GM12878 (cell line): ENCODE measurements around the gene C16orf92. TPM values are rescaled to one million over a fixed set of nuclear protein-coding genes. Genes with fewer than 3 reads are reported as not detected.

Experiments
- CREB1 ChIP-seq: IDR thresholded peaks from 2 replicates; pipeline ENCODE4 v1.6.1; 2012; ENCODE audit warnings: low read depth, mild to moderate bottlenecking, inconsistent platforms
- E2F4 ChIP-seq: IDR thresholded peaks from 2 replicates; pipeline ENCODE4 v1.6.1; 2012; ENCODE audit warnings: low read depth, low read length, improper control_type of control experiment
- EED ChIP-seq: sonication (generic); IDR thresholded peaks from 2 replicates; pipeline ENCODE4 v1.6.1; 2016; ENCODE audit warnings: antibody characterized with exemption, low read depth
- EZH2 ChIP-seq: IDR thresholded peaks from 2 replicates; pipeline ENCODE4 v1.6.1; 2012; ENCODE audit warnings: low read depth, mild to moderate bottlenecking, control low read depth, inconsistent platforms, low read length, borderline replicate concordance; ENCODE audit not compliant: control insufficient read depth
- MEF2A ChIP-seq: IDR thresholded peaks from 2 replicates; pipeline ENCODE4 v1.6.1; 2011; ENCODE audit warnings: low read depth, mild to moderate bottlenecking, low read length, moderate library complexity; ENCODE audit not compliant: insufficient read depth
- NR2F1 ChIP-seq: fragments of 450-650 bp; conservative IDR thresholded peaks from 2 replicates; pipeline ENCODE4 v1.6.1; 2017; ENCODE audit warnings: mild to moderate bottlenecking
- PAX8 ChIP-seq: fragments of 450-650 bp; IDR thresholded peaks from 2 replicates; pipeline ENCODE4 v1.6.1; 2017; ENCODE audit warnings: mild to moderate bottlenecking, moderate library complexity
- SPI1 ChIP-seq: IDR thresholded peaks from 2 replicates; pipeline ENCODE4 v1.6.1; 2011; ENCODE audit warnings: low read depth, mild to moderate bottlenecking, low read length, moderate library complexity, borderline replicate concordance; ENCODE audit not compliant: insufficient read depth
- USF1 ChIP-seq: IDR thresholded peaks from 2 replicates; pipeline ENCODE4 v1.6.1; 2011; ENCODE audit warnings: borderline replicate concordance, low read depth, mild to moderate bottlenecking, moderate library complexity, mixed read lengths, low read length; ENCODE audit not compliant: insufficient read depth; ENCODE audit errors: extremely low read length
- WRNIP1 ChIP-seq: IDR thresholded peaks from 2 replicates; pipeline ENCODE4 v1.6.1; 2011; ENCODE audit warnings: low read depth, low read length, improper control_type of control experiment, borderline replicate concordance
- ZNF207 ChIP-seq: fragments of 450-650 bp; IDR thresholded peaks from 2 replicates; pipeline ENCODE4 v1.6.1; 2014; ENCODE audit warnings: antibody characterized with exemption, mild to moderate bottlenecking, borderline replicate concordance
- ZNF687 ChIP-seq: fragments of 450-650 bp; IDR thresholded peaks from 2 replicates; pipeline ENCODE4 v1.6.1; 2017; ENCODE audit warnings: mild to moderate bottlenecking, moderate library complexity
- ZZZ3 ChIP-seq: IDR thresholded peaks from 2 replicates; pipeline ENCODE4 v1.6.1; 2011; ENCODE audit warnings: low read depth; ENCODE audit not compliant: control insufficient read depth, insufficient read length
- polyA plus RNA-seq, 11 experiments: library from polyadenylated mRNA; depleted of rRNA in 4 of 11; unstranded in 6 of 11; stranded (reverse) in 5 of 11; fragments of >200 nt; fragmentation: Nextera tagmentation in 4 of 11; fragmentation: Illumina TruSeq in 1 of 11; extraction: Ambion mirVana in 4 of 11; extraction: Trizol in 1 of 11; gene quantifications; 1 replicate in 1 of 11; 2 replicates in 10 of 11; pipeline versions ENCODE4 v1.2.1 to v1.2.3, GENCODE V29; 2011 to 2016; ENCODE audit warnings: inconsistent platforms in 2 of 11, missing spikeins in 2 of 11, low read depth in 1 of 11
- total RNA-seq, 4 experiments: library from RNA; depleted of rRNA in 3 of 4; stranded (reverse); fragments of >200 nt in 3 of 4; fragmentation: Illumina TruSeq in 1 of 4; extraction: Trizol in 1 of 4; gene quantifications; 2 replicates each; pipeline versions ENCODE4 v1.2.1 to v1.2.3, GENCODE V29; 2013 to 2021
- TF ChIP-seq, protein P1 (sequence below): fragments of 150-350 bp; IDR thresholded peaks from 2 replicates; pipeline ENCODE4 v1.6.1; 2014; ENCODE audit warnings: mild to moderate bottlenecking, low read depth, low read length
- TF ChIP-seq, protein P2 (sequence below): fragments of 450-650 bp; IDR thresholded peaks from 2 replicates; pipeline ENCODE4 v1.6.1; 2018; ENCODE audit warnings: borderline replicate concordance, mild to moderate bottlenecking; ENCODE audit not compliant: partially characterized antibody
- TF ChIP-seq, protein P3 (sequence below): fragments of 450-650 bp; IDR thresholded peaks from 2 replicates; pipeline ENCODE4 v1.6.1; 2016; ENCODE audit warnings: mild to moderate bottlenecking

C16orf92 gene
- total and polyA plus RNA-seq, 10 of the 15 experiments (the other 5 are each of a cell fraction or from before 2014, with no cell fraction given) = not detected

- no peak for TF ChIP-seq WRNIP1
- no peak for TF ChIP-seq MEF2A
- TF ChIP-seq, protein P1, sequence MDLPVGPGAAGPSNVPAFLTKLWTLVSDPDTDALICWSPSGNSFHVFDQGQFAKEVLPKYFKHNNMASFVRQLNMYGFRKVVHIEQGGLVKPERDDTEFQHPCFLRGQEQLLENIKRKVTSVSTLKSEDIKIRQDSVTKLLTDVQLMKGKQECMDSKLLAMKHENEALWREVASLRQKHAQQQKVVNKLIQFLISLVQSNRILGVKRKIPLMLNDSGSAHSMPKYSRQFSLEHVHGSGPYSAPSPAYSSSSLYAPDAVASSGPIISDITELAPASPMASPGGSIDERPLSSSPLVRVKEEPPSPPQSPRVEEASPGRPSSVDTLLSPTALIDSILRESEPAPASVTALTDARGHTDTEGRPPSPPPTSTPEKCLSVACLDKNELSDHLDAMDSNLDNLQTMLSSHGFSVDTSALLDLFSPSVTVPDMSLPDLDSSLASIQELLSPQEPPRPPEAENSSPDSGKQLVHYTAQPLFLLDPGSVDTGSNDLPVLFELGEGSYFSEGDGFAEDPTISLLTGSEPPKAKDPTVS = no peak
- TF ChIP-seq E2F4 = no peak
- no peak for TF ChIP-seq SPI1
- TF ChIP-seq CREB1 = peak; percentile 33; the same call in 1 of the 2 replicates
- TF ChIP-seq USF1 = peak; percentile 83
- TF ChIP-seq, protein P2, sequence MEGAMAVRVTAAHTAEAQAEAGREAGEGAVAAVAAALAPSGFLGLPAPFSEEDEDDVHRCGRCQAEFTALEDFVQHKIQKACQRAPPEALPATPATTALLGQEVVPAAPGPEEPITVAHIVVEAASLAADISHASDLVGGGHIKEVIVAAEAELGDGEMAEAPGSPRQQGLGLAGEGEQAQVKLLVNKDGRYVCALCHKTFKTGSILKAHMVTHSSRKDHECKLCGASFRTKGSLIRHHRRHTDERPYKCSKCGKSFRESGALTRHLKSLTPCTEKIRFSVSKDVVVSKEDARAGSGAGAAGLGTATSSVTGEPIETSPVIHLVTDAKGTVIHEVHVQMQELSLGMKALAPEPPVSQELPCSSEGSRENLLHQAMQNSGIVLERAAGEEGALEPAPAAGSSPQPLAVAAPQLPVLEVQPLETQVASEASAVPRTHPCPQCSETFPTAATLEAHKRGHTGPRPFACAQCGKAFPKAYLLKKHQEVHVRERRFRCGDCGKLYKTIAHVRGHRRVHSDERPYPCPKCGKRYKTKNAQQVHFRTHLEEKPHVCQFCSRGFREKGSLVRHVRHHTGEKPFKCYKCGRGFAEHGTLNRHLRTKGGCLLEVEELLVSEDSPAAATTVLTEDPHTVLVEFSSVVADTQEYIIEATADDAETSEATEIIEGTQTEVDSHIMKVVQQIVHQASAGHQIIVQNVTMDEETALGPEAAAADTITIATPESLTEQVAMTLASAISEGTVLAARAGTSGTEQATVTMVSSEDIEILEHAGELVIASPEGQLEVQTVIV = no peak
- TF ChIP-seq EZH2 = no peak
- no peak for TF ChIP-seq EED
- TF ChIP-seq ZNF687 = peak; percentile 77; the same call in 1 of the 2 replicates
- TF ChIP-seq NR2F1 = no peak
- TF ChIP-seq, protein P3, sequence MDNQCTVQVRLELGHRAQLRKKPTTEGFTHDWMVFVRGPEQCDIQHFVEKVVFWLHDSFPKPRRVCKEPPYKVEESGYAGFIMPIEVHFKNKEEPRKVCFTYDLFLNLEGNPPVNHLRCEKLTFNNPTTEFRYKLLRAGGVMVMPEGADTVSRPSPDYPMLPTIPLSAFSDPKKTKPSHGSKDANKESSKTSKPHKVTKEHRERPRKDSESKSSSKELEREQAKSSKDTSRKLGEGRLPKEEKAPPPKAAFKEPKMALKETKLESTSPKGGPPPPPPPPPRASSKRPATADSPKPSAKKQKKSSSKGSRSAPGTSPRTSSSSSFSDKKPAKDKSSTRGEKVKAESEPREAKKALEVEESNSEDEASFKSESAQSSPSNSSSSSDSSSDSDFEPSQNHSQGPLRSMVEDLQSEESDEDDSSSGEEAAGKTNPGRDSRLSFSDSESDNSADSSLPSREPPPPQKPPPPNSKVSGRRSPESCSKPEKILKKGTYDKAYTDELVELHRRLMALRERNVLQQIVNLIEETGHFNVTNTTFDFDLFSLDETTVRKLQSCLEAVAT = peak; percentile 57; the same call in 1 of the 2 replicates
- TF ChIP-seq ZNF207 = no peak
- no peak for TF ChIP-seq PAX8
- TF ChIP-seq ZZZ3 = no peak
Observed at GRCh38 chr16:30063893-30064728, 41.1 kb downstream of the C16orf92 start (continued).
